Measurements from ENCODE around the gene ELMOD1. TPM values are rescaled to one million over a fixed set of nuclear protein-coding genes. Genes with fewer than 3 reads are reported as not detected.

The ELMOD1 gene
- total RNA-seq, 6 donors from 2014 or later: 0.15 to 2.3 (median 0.81) TPM; not detected in 2

DNA sequence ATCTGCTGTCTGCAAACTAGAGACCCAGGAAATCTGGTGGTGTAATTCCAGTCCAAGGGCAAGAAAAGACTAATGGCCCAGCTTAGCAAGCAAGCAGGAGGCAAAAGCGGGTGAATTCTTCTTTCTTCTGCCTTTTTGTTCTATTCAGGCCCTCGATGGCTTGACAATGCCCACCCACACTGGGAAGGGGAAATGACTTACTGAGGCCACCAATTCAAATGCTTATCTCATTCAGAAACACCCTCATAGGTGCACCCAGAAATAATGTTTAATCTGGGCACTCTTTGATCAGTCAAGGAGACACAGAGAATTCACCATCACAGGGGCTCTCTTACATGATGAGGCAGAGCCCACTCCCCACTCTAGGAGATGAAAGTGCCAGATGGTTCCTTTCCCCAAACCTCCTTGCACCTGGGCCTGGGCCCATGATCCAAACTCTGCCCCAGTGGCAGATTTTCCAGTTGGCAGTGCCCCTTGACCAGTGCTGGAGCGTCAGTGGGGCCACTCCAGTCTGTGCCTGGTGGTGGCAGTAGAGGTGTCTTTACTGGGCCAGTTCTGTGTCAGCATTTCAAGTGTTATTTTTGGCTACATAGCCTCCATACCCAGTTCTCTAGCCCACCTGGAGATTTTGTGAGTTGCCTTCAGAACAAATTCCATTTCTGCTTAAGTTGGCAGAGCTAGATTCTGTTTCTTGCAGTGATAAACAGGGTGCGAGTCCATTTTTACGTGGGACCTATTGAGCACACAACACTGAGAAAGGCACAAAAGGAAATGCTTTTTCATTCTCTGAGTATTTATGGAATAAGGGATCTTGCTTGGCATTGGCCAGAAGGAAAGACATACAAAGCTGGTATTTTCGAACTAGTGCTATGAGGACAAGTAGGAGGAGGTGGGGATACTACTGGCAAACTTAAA, 7.5 kb downstream of the ELMOD1 start:
- H3K9me3 ChIP-seq: no peaks in the 10 kb centered on the region
- TF ChIP-seq EP300 (IDR thresholded peaks at IDR 0.05) (no peak), POLR2AphosphoS5 (IDR thresholded peaks at IDR 0.05) (no peak), POLR2A (IDR thresholded peaks at IDR 0.05) (no peak)
- TF ChIP-seq, protein P1, sequence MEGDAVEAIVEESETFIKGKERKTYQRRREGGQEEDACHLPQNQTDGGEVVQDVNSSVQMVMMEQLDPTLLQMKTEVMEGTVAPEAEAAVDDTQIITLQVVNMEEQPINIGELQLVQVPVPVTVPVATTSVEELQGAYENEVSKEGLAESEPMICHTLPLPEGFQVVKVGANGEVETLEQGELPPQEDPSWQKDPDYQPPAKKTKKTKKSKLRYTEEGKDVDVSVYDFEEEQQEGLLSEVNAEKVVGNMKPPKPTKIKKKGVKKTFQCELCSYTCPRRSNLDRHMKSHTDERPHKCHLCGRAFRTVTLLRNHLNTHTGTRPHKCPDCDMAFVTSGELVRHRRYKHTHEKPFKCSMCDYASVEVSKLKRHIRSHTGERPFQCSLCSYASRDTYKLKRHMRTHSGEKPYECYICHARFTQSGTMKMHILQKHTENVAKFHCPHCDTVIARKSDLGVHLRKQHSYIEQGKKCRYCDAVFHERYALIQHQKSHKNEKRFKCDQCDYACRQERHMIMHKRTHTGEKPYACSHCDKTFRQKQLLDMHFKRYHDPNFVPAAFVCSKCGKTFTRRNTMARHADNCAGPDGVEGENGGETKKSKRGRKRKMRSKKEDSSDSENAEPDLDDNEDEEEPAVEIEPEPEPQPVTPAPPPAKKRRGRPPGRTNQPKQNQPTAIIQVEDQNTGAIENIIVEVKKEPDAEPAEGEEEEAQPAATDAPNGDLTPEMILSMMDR (IDR thresholded peaks at IDR 0.05): peak in 4 of 6 experiments; percentile 15 to 43 (median 28)
- WGBS, 2 donors: 64 to 68% methylated on average over 5 to 6 of the region's 6 CpGs
- DNase-seq (peak in 1 of 2 donors; percentile 31), ATAC-seq (ENCODE audit: low FRiP score in 2 of 2) (peak; percentile 52 to 73)
- H3K27ac ChIP-seq: no peak overlapping the region
- no peaks in the 10 kb centered on the region for H3K27me3 ChIP-seq
- no peaks in the 10 kb centered on the region for H3K36me3 ChIP-seq
- H3K4me1 ChIP-seq: no peaks in the 10 kb centered on the region
- no peak overlapping the region for H3K4me3 ChIP-seq

DNA sequence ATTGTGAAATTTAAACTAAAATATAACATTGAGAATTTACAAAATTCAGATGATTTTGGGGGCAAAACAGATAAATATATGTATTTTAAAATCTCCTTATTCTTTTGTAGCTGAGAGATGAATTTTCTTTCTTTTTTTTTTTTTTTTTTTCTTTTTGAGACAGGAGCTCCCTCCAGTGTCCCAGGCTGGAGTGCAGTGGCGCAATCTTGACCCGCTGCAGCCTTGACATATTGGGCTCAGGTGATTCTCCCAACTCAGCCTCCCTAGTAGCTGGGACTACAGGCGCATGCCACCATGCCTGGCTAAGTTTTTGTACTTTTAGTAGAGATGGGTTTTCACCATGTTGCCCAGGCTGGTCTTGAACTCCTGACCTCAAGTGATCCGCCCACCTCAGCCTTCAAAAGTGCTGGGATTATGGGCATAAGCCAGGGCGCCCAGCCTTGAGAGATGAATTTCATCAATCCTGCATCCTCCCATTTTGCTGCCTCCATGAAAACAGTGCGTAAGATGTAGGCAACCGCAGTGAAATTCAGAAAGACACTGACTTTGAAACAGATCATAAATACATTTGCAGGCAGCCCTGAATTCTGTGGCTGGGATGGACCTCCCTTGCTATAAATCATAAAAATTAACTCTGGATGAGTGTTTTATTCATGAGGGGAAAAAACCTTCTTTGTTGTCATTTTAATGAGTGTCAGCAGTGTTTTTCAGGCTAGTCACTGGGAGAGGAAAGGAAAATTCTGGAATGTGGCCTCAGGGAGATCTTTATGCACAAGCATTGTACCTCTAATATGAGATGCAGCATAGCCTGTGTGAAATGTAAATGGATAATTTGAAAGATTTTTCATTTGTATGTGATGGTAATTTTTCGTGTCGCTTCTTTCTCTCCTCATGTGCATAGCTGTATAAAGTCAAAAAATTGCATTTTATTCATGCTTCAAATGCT, 14.4 kb downstream of the ELMOD1 start:
- TF ChIP-seq, protein P1 (IDR thresholded peaks at IDR 0.05): no peak
- no peak for TF ChIP-seq POLR2A (IDR thresholded peaks at IDR 0.05)
- TF ChIP-seq POLR2AphosphoS5 (IDR thresholded peaks at IDR 0.05): no peak
- TF ChIP-seq EP300 (IDR thresholded peaks at IDR 0.05): no peak
- Histone ChIP-seq H3K27ac (no peak overlapping the region), H3K27me3 (no peaks in the 10 kb centered on the region), H3K36me3 (no peaks in the 10 kb centered on the region), H3K4me1 (no peaks in the 10 kb centered on the region), H3K9me3 (no peaks in the 10 kb centered on the region), H3K4me3 (no peak overlapping the region)
- ATAC-seq (ENCODE audit: low FRiP score in 2 of 2) (no peak), DNase-seq (no peak)
- 96% methylated on average over 9 of the region's 9 CpGs for WGBS, 2 donors

- no peaks in the 10 kb centered on the region for H3K27me3 ChIP-seq
- WGBS, 2 donors: 75 to 93% methylated on average over 3 of the region's 3 CpGs
- ATAC-seq (ENCODE audit: low FRiP score in 2 of 2) (no peak), DNase-seq (no peak)
- no peak for TF ChIP-seq POLR2A (IDR thresholded peaks at IDR 0.05)
- no peak for TF ChIP-seq EP300 (IDR thresholded peaks at IDR 0.05)
- TF ChIP-seq POLR2AphosphoS5 (IDR thresholded peaks at IDR 0.05): no peak
- TF ChIP-seq, protein P1 (IDR thresholded peaks at IDR 0.05): no peak
- no peak overlapping the region for H3K27ac ChIP-seq
- no peaks in the 10 kb centered on the region for H3K9me3 ChIP-seq
- H3K36me3 ChIP-seq: no peaks in the 10 kb centered on the region
- no peak overlapping the region for H3K4me3 ChIP-seq
- no peaks in the 10 kb centered on the region for H3K4me1 ChIP-seq
These were observed 15.2 kb downstream of the ELMOD1 start for GRCh38 chr11:107606141-107606540.

DNA sequence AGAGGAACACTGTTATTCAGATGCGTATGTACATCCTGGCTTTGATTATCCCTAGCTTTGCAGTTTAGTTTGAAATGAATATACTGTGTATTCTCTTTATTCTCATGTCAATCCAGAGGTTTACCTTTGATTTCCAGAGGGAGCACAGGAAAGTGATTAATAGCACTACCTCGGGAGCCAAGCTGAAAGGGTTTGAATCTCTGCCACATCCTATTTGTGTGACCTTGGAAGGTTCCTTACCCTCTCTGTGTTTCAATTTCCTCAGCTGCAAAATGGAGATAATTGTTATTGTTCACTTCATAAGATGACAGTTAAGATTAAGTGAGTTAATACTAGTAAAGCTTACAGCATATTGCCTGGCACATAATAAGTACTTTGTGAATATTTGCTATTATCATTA, 17.9 kb downstream of the ELMOD1 start:
- Histone ChIP-seq H3K9me3 (no peaks in the 10 kb centered on the region), H3K4me3 (no peak overlapping the region), H3K27me3 (no peaks in the 10 kb centered on the region), H3K4me1 (no peaks in the 10 kb centered on the region), H3K27ac (no peak overlapping the region), H3K36me3 (no peaks in the 10 kb centered on the region)
- WGBS, 2 donors: 42 to 48% methylated on average over 2 of the region's 2 CpGs
- no peak for DNase-seq
- no peak for TF ChIP-seq POLR2A (IDR thresholded peaks at IDR 0.05)
- no peak for TF ChIP-seq POLR2AphosphoS5 (IDR thresholded peaks at IDR 0.05)
- TF ChIP-seq, protein P1 (IDR thresholded peaks at IDR 0.05): no peak
- TF ChIP-seq EP300 (IDR thresholded peaks at IDR 0.05): no peak
- ATAC-seq (ENCODE audit: low FRiP score in 2 of 2): no peak
